GM21381 (cell line): ENCODE results near the gene CCDC57.

ENCODE experiments used
- ATAC-seq: cut with Tn5 transposase; IDR thresholded peaks from one replicate; pipeline ENCODE4 v1.9.1; 2021; ENCODE audit warnings: mild to moderate bottlenecking, moderate library complexity; ENCODE audit not compliant: unreplicated experiment

The CCDC57 gene

DNA sequence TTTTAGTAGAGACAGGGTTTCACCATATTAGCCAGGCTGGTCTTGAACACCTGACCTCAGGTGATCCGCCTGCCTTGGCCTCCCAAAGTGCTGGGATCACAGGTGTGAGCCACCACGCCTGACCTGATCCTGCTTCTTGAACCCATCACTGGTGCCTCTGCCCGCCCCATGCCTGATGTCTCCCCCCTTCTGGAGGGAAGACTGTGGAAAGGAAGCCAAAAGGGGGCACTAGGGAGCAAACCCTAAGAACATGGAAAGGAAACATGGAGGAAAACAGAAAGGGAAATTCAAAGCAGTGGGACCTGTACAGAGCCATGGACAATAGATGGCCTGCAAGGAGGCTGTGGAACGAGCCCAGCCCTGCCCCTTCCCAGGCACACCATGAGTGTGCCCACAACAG, 83.5 kb downstream of the CCDC57 start:
- no peak for ATAC-seq

DNA sequence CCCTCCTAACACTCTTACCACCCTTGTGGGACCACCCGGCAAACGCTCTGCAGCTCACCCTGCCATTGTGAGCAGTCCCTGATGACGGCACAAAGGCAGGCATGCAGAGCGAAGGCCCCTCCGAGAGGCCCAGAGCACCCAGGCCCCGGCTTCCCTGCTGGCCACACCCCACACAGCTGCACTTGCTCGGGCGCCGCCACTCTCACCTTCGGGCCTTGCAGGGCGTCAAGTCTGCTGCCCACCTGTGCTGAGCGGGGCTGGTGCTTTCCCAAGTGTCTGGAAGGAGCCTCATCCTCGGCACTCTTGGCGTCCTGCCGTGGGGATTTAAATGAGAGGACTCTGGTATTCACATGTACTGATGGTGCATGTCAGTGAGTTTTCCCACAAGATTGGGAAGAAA, 84.4 kb downstream of the CCDC57 start:
- ATAC-seq: no peak

- ATAC-seq: no peak
These were observed 84.9 kb downstream of the CCDC57 start for GRCh38 chr17:82127704-82128103.

DNA sequence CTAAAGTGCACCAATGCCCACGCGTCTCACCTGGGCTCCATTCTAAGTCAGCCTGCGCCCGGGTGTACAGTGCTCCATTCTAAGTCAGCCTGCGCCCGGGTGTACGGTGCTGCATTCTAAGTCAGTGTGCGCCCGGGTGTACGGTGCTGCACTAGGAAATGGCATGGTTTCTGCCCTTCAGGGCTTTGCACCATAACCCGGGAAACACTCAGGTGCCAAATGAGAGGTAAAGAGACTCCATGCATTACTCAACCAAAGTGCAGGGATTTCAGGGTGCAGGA, 85.4 kb downstream of the CCDC57 start:
- no peak for ATAC-seq

DNA sequence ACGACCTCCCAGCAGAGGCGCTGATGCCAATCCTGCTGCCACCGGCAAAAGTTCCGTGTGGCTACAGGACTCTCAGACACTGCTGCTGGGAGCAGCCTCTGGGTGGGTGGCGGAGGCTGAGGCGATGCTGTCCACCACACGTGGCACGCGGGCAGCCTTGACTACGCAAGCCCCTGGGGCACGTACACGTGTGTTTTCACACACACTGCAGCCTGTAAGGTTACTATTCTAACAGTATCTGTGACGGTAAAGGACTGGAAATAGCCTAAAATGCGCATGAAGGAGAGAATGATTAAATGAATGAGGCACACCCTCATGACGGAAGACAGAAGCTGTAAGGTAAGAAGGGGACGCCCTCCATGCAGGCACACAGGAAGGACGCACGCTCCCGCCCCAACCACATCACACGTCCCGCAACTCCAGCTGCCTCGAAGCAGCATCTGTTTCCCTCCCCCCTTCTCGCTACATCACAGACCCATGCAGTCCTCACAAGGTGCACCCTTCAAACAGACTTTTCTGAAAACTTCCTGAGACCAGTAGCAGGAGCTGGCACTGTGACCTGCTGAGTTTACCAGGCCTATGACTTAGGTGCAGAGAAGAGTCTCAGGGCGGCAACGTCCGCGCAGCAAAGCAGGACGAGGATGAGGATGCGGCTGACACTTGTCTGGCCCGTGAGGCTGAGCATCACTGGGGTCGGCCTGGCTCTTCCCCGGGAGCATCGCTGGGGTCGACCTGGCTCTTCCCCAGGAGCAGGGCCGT, 85.9 kb downstream of the CCDC57 start:
- no peak for ATAC-seq

GRCh38 chr17:82124101-82124500, 88.5 kb downstream of the CCDC57 start:
- ATAC-seq: no peak

DNA sequence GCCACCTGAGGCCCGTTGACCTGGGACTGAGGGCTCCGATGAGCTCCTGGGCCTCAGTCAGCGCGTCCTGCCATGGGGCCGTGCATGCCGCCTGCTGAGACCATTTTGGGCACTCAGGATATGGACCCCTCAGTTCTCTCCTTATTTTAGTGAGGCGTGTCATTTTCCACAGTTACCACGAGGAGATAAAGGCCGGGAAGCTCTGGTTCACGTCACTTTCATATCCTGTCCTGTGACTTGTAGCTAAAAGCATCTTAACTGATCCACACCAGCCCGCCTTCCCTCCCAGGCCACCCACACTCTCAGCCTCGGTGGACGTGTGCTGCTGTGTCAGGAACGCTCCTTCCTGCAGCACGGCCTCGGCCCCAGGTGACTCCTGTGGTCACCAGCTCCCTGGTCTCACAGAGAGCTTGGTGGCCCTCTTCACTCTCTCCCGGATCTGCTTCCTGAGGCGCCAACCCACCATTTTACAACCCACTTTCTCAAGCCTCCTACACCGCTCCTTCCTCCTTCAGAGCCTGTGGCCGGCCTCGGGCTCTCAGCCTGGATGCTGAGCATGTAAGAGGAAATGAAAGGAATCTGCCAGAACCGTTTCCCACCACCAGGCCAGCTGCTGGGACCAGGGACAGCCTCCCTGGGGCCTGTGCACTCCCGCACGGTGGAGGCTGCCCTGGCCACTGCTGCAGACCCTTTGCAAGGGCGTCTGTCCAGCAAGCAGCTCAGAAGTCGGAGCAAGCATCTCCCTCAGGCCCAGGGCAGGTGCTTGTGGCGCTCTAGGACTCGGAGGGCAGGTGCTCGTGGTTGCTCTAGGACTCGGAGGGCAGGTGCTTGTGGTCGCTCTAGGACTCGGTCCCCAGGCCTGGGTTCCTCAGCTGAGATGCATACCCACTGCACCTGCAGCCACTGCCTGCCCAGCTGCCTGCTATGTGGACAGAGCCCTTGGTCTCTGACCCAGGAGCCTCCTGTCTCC, 90.7 kb downstream of the CCDC57 start:
- no peak for ATAC-seq

DNA sequence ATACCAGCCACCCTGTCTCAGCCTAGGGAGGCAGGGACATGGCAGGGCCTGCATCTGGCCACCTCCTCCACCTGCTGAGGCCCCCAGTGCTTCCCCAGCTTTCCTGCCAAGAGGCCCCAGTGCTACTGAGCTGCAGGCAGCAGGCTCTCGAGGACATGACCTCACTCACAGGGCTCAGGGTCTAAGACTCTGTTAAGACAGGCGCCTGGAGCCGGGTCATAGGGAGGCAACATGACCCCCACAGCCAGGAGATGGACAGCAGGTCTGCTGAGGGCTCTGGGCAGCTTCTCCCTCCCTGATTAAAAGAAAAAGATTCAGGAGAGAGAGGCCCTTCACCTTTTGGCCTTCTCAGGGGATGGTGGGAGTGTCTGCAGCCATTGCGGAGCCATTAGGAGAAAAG, 91.4 kb downstream of the CCDC57 start:
- ATAC-seq: no peak

DNA sequence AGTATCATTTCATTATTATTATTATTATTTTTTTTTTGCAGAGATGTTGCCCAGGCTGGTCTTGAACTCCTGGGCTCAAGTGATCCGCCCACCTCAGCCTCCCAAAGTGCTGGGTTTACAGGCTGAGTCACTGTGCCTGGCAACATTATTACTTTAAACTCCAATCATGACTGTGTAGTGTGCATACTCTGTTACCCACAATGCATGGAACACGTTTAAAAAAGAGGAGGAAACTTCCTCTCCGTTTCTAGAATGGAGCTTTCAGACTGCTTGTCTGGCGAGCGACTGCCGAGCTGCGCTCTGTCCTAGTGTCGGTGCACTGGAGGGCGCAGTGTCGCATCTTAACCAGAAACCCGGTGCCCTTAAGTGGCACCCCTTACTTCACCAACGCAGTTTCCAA, 92.5 kb downstream of the CCDC57 start:
- no peak for ATAC-seq

- ATAC-seq: no peak
These were observed 93.7 kb downstream of the CCDC57 start for GRCh38 chr17:82118815-82119380.

DNA sequence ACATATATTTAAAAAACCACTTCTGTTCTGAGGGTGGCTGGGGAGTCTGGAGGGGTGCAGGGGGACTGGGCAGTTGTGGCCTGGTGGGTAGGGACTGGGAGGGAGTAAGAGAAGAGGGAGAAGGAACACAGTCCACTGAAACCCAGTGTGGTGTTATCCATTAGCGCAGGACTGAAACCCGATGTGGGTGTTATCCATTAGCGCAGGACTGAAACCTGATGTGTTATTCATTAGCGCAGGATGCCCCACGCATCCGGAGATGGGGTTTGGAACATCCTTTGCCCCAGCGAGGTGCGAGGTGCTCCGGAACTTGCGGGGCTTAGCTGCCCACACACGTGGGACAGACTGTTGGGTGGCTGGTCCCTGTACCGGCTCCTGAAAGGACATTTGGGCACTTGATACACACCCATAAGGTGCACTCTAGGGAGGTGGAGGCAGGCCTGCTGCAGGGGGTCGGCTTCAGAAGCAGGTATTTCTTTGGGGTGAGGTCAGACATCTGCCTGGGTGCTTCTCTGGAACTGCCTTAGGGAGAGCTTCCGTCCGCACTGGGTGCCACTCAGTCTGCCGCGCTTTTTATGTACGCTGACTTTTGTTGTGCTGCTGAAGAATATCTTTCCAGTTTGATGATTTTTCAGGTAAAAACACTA, 94.4 kb downstream of the CCDC57 start:
- ATAC-seq: no peak

GRCh38 chr17:82117139-82118090, 95.2 kb downstream of the CCDC57 start:
- ATAC-seq: no peak

DNA sequence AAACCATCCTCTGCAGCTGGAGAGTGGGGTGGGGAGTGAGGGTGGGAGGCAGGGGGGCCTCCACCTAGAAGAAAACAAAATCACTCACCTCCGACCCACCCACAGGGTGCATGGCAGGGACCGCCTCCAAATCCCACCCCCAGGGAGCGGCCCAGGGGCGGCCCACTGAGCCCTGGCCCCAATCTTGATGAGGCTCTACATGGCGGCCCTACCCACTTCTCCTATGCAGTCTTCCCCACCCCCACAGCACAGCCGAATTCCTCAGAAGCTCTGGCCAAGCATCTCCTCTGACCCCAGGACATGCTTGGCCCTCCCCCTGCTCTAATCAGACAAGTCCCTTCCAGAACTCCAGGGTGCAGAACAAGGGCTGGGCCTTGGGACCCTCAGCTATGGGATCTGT, 96.4 kb downstream of the CCDC57 start:
- ATAC-seq: no peak

DNA sequence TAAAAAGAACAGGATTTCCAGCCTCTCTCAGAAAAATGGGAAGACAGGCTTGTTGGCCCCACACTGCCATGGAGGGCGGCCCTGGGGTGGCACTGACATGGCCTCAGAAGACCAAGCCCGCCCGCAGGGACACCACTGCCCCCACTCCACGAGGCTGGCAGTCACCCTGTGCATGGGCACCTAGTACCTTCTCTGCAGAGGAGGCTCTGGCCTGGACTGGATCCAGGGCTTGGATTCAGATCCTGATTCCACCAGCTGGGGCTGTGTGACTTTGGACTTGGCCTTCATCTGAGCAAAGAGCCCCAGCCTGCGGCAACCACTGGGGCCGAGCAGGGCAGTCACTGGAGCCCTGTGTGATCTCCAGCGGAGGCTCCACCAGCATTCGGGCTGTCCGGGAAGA, 97.8 kb downstream of the CCDC57 start:
- no peak for ATAC-seq

DNA sequence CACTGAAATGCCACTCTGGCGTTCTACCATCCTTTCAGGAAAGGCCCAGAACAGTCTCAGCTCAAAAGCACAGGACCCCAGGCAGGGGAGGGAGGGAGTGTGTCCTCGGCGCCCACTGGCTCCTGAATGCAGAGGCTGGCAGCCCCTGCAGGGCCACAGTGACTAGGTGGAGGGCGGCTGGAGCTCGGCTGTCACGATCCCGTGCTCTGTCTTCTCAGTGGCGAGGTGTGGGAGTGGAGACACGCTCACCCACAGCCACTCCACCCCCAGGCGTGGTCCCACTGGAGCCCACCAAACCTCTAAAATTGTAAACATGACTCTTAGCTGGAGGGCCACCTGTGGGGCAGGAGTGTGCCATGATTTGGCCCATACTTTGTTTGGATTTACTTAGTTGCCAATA, 98.2 kb downstream of the CCDC57 start:
- no peak for ATAC-seq

DNA sequence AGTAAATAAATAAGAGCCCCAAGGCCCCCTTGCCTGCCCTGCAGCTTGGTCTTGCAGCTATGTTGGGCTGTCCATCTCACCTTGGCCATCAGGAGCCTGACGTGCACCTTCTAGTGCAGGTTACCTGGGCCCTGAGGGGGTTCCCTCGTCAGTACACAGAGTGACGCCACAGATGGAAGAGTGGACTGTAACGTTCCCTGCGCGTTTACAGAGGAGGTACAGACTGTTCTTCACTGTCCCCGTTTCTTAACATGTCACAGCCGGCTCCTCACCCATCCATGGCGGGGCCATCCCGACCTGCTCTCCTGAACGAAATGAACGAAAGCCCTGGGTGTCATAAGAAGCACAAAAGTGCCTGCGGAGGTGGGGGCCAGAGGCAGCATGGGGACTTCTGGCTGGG, 98.7 kb downstream of the CCDC57 start:
- no peak for ATAC-seq

DNA sequence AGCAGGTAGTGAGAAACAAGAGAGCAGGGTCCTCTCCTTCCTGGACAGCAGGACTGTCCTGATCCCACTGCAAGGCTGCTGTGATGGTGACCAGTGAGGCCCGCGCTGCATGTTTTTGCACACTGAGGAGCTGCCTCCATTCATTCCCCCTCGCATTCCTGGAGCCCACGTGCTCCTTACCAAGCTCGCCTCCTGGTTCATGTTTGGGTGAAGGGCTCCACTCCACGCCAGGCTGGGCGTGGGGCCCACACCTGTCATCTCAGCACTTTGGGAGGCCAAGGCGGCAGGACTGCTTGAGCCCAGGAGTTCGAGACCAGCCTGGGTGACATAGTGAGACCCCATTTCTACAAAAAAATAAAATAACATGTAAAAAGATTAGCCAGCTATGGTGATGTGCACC, 99.2 kb downstream of the CCDC57 start:
- ATAC-seq: no peak

GRCh38 chr17:82112914-82113311, 99.7 kb downstream of the CCDC57 start:
- ATAC-seq: no peak

DNA sequence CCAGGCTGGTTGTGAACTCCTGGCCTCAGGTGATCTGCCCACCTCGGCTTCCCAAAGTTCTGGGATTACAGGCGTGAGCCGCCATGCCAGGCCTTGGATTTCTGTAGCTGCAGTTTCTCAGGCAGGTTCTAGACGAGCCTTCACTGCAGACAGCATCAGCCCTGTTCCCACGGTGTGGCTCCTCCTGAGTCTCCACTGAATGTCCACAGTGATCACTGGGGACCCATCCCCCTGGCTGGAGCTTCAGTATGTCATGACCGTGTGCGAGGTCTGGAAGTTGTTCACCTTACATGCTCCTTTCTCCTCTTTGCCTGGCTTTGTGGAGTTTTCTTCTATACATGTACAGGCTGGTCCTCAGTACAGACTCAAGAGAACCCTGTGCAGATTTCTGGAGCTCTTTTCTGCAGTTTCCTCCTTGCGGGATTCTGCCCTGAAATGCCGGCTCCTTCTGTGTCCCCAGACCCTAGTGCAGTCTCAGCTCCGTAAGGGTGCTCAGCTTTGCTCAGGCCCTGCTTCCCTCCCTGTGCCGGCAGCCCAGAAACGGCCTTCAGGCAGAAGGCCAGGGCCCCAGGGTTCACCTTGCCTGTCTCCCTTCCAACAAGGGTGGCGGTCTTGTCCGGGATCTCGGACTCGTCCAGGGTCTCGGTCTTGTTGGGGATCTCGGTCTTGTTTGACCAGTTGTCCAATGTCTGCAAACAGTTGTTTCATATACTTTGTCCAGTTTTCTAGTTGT, 100.3 kb downstream of the CCDC57 start:
- ATAC-seq: no peak

DNA sequence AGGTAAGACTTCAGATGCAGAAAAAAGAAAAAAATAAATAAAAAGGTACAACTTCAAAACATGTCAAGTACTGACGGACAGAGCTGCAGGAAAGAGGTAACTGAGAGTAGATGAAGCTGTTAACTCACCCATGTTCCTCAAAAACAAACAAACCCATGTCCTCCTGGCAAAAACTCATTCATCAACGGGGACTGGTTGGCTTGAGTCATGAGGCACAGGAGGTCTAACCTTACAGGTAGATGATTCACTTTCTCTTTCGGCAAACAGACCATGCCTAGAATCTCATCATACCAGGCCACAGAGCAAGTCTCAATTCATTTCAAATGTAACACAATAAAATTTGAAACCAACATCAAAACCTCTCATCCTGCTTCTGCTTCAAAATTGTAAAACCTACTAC, 102.3 kb downstream of the CCDC57 start:
- ATAC-seq: no peak
